ENCODE data around the gene LSR. TPM values are rescaled to one million over a fixed set of nuclear protein-coding genes. Genes with fewer than 3 reads are reported as not detected.

The LSR gene
- polyA plus RNA-seq, 1 donor from 2014 or later = not detected

DNA sequence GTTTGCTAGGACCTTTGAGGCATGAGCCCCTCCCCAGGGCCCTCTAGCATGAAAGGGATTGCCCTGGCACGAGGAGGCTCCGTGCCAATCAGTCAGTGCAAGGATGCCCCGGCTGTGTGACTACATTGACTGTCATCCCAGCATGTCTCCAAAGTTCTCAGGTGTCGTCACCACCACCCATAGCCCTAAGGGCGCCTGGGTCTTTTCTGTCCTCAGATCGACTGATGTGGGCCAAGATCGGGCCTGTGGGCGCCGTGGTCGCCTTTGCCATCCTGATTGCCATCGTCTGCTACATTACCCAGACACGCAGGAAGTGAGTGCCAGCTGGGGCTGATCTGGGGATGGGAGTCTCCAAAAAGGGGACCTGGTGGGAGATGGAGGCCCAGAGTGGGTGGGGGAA is 61.5 kb downstream of the LSR start:
- no peaks in the 10 kb centered on the region for H4K20me1 ChIP-seq (ENCODE audit: insufficient read depth)
- no peak overlapping the region for H3K9ac ChIP-seq (ENCODE audit: low read length)
- H3K79me2 ChIP-seq (replicated peaks; ENCODE audit: insufficient read depth, low read length) = no peaks in the 10 kb centered on the region
- no peaks in the 10 kb centered on the region for H3K9me2 ChIP-seq (ENCODE audit: insufficient read depth, low read length)
- H3K36me3 ChIP-seq (ENCODE audit: insufficient read depth, low read length) = no peaks in the 10 kb centered on the region
- H3K4me3 ChIP-seq (ENCODE audit: low read length) = no peak overlapping the region
- no peak overlapping the region for H3K27ac ChIP-seq (ENCODE audit: low read length)
- H3K4me2 ChIP-seq (ENCODE audit: low read length) = no peak overlapping the region
- no peaks in the 10 kb centered on the region for H3K9me3 ChIP-seq (ENCODE audit: low read length)
- H3F3A ChIP-seq (ENCODE audit: insufficient read depth, low read length, poor library complexity, severe bottlenecking) = no peaks in the 10 kb centered on the region
- no peak overlapping the region for H2AFZ ChIP-seq (ENCODE audit: low read depth, low read length)
- no peaks in the 10 kb centered on the region for H3K27me3 ChIP-seq (ENCODE audit: insufficient read depth, low read depth, low read length)
- TF ChIP-seq TAF1 (IDR thresholded peaks at IDR 0.05; ENCODE audit: low read depth) (no peak), EP300 (conservative IDR thresholded peaks at IDR 0.05; ENCODE audit: poor library complexity, severe bottlenecking) (no peak), POLR2AphosphoS5 (IDR thresholded peaks at IDR 0.05) (no peak), MXI1 (conservative IDR thresholded peaks at IDR 0.05; ENCODE audit: poor library complexity, severe bottlenecking) (no peak), SMC3 (conservative IDR thresholded peaks at IDR 0.05; ENCODE audit: poor library complexity) (no peak), RAD21 (conservative IDR thresholded peaks at IDR 0.05) (no peak), REST (IDR thresholded peaks at IDR 0.05; ENCODE audit: borderline replicate concordance) (no peak), CTCF (IDR thresholded peaks at IDR 0.05; ENCODE audit: poor library complexity, severe bottlenecking) (no peak), EZH2 (IDR thresholded peaks at IDR 0.05; ENCODE audit: borderline replicate concordance, insufficient read depth, low read length, poor library complexity, severe bottlenecking) (no peak)

DNA sequence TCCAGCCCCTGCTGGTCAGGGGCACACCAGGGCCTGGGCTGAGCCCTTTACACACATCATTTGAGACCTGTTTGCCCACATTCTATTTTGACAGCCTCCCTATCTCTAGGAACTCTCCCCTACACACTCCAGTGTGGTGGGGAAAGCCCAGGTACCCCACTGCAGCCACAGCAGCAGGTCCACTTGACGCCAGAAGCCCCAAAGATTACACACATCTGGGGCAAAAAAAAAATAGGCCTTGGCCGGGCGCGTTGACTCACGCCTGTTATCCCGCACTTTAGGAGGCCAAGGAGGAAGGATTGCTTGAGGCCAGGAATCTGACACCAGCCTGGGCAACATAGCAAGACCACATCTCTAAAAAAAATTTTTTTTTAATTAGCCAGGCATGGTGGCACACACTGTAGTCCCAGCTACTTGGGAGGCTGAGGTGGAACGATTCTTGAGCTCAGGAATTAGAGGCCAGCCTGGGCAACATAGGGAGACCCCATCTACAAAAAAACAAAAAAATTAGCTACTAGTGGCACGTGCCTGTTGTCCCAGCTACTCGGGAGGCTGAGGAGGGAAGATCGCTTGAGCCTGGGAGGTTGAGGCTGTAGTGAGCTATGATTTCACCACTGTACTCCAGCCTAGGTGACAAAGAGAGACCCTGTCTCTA is 62.1 kb downstream of the LSR start:
- TF ChIP-seq EZH2 (IDR thresholded peaks at IDR 0.05; ENCODE audit: borderline replicate concordance, insufficient read depth, low read length, poor library complexity, severe bottlenecking) = no peak
- TF ChIP-seq REST (IDR thresholded peaks at IDR 0.05; ENCODE audit: borderline replicate concordance) = no peak
- no peak for TF ChIP-seq SMC3 (conservative IDR thresholded peaks at IDR 0.05; ENCODE audit: poor library complexity)
- no peak for TF ChIP-seq EP300 (conservative IDR thresholded peaks at IDR 0.05; ENCODE audit: poor library complexity, severe bottlenecking)
- no peak for TF ChIP-seq RAD21 (conservative IDR thresholded peaks at IDR 0.05)
- TF ChIP-seq POLR2AphosphoS5 (IDR thresholded peaks at IDR 0.05) = no peak
- no peak for TF ChIP-seq CTCF (IDR thresholded peaks at IDR 0.05; ENCODE audit: poor library complexity, severe bottlenecking)
- TF ChIP-seq TAF1 (IDR thresholded peaks at IDR 0.05; ENCODE audit: low read depth) = no peak
- TF ChIP-seq MXI1 (conservative IDR thresholded peaks at IDR 0.05; ENCODE audit: poor library complexity, severe bottlenecking) = no peak
- Histone ChIP-seq H3K9me3 (ENCODE audit: low read length) (no peaks in the 10 kb centered on the region), H3K9ac (ENCODE audit: low read length) (no peak overlapping the region), H3F3A (ENCODE audit: insufficient read depth, low read length, poor library complexity, severe bottlenecking) (no peaks in the 10 kb centered on the region), H3K27ac (ENCODE audit: low read length) (no peak overlapping the region), H4K20me1 (ENCODE audit: insufficient read depth) (no peaks in the 10 kb centered on the region), H2AFZ (ENCODE audit: low read depth, low read length) (no peak overlapping the region), H3K79me2 (replicated peaks; ENCODE audit: insufficient read depth, low read length) (no peaks in the 10 kb centered on the region), H3K4me2 (ENCODE audit: low read length) (no peak overlapping the region), H3K27me3 (ENCODE audit: insufficient read depth, low read depth, low read length) (no peaks in the 10 kb centered on the region), H3K9me2 (ENCODE audit: insufficient read depth, low read length) (no peaks in the 10 kb centered on the region), H3K36me3 (ENCODE audit: insufficient read depth, low read length) (no peaks in the 10 kb centered on the region), H3K4me3 (ENCODE audit: low read length) (no peak overlapping the region)
